ENCODE results near the gene MLLT3.

DNA sequence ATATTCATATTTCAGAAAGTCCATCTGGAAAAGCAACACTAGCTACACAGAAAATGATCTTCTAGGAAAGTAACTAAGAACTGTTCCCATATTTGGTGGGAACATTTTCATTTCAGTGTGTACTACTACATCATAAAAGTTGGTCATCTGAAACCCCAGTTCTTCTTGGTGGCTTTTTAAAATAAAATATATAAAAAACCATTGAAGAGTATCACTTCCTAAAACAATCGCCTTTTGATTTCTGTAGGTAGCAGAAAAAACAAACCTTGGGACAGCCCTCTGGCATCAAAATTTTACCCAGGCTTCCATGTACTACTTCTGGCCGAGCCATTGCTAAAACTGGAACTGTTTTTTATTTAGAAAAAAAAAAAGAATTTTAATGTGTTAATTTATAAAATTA, 158.5 kb downstream of the MLLT3 start:
- TF ChIP-seq, protein P1, sequence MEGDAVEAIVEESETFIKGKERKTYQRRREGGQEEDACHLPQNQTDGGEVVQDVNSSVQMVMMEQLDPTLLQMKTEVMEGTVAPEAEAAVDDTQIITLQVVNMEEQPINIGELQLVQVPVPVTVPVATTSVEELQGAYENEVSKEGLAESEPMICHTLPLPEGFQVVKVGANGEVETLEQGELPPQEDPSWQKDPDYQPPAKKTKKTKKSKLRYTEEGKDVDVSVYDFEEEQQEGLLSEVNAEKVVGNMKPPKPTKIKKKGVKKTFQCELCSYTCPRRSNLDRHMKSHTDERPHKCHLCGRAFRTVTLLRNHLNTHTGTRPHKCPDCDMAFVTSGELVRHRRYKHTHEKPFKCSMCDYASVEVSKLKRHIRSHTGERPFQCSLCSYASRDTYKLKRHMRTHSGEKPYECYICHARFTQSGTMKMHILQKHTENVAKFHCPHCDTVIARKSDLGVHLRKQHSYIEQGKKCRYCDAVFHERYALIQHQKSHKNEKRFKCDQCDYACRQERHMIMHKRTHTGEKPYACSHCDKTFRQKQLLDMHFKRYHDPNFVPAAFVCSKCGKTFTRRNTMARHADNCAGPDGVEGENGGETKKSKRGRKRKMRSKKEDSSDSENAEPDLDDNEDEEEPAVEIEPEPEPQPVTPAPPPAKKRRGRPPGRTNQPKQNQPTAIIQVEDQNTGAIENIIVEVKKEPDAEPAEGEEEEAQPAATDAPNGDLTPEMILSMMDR (IDR thresholded peaks at IDR 0.05; ENCODE audit: poor library complexity), result no peak
- TF ChIP-seq EZH2phosphoT487 (IDR thresholded peaks at IDR 0.05; ENCODE audit: low read depth, severe bottlenecking, unreplicated experiment), result no peak
